Pulmonary artery endothelial cell (primary cell): ENCODE results near the gene FAM221A. TPM values are rescaled to one million over a fixed set of nuclear protein-coding genes. Genes with fewer than 3 reads are reported as not detected.
"Not testable (repeated sequence)": the region's sequence is repeated elsewhere in the genome, so short reads cannot be mapped to it uniquely, and the experiment has no call there.

Experiments used
- DNase-seq: peaks from one replicate; pipeline ENCODE4 v3.0.0-alpha.2; 2011; ENCODE audit warnings: low read depth, low spot score
- total RNA-seq: library from RNA; depleted of rRNA; stranded (reverse); fragments of >200 nt; gene quantifications from 2 replicates; pipeline ENCODE4 v1.2.3, GENCODE V29; 2014

The FAM221A gene
- 5.3 and 8.4 TPM in 2 replicates for total RNA-seq

- peak; percentile 37 for DNase-seq
Observed at GRCh38 chr7:23679898-23680413, at the start of gene FAM221A. TSS of gene FAM221A (plus strand) at chr7:23680199. CDS start at chr7:23680219, 20 bp downstream.

- no peak for DNase-seq
Observed at GRCh38 chr7:23633417-23633816, 46.6 kb upstream of the FAM221A start.

GRCh38 chr7:23645822-23646221, 34.2 kb upstream of the FAM221A start:
- DNase-seq, result no peak

- no peak for DNase-seq
Observed at GRCh38 chr7:23653942-23654341, 26.1 kb upstream of the FAM221A start.

GRCh38 chr7:23654508-23654907, 25.5 kb upstream of the FAM221A start:
- peak; percentile 2 for DNase-seq

DNA sequence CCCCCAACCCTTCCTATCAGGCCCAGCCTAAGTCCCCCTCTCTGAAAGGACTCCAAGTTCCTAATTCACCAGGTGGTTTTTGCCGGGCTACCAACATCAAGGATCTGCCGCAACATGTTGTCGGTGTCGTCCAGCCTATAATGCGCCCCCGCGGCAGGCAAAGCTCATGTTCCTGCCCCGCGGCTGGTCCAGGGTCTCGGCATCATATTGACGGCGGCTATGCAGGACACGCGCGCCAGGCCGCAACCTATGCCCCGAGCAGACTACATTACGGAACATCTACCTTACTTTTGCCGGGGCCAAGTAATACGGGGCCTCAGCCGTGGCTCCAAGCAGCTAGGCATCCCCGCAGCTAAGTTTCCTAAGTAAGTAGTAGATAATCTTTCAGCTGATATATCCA, 24.6 kb upstream of the FAM221A start:
- DNase-seq, result no peak

GRCh38 chr7:23658831-23659427, 21.1 kb upstream of the FAM221A start:
- DNase-seq, result no peak

DNA sequence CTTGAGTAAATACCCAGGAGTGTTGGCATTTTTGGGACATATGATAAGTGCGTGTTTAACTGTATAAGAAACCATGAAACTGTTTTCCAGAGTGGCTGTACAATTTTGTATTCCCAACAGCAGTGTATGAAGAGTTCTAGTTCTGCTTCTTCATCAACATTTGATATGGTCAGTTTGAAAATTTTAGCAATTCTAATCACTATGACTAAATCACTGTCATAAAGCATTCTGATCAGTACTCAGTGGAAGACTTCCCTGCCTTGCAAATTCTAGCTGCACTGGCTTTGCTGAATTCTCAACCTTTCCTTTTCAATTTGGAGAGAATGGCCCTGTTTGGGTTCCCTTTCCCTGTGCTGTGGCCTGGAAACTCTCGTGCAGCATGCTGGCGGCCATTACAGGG, 18.6 kb upstream of the FAM221A start:
- no peak for DNase-seq

DNA sequence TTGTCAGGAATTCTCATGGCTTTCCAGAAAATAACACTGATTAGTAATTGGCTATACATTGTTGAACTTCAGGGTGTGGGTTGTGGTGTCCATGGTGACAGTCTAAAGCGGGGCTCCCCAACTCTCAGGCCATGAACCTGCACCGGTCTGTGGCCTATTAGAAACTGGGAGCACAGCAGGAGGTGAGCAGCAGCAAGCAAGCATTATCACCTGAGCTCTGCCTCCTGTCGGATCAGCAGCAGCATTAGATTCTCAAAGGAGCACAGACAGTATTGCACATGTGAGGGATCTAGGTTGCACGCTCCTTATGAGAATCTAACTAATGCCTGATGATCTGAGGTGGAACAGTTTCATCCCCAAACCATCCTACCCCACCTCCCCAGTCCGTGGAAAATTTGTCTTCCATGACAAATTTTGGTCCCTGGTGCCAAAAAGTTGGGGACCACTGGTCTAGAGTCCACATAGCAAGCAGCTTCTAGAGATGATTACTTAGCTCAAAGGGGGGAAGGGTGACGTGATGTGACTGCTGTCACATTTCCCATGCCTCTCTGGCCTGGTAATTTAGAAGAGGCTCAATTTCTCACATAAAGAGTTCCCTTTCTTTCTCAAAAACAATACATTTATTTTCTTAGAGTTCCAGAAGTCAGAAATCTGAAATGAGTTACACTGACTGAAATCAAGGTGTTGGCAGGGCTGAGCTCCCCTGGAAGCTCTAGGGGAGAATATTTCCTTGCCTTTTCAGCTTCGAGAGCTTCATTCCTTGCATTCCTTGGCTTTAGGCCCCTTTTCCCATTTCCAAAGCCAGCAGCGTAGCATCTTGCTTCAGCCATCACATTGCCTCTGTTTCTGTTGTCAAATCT, 17.6 kb upstream of the FAM221A start:
- DNase-seq, result no peak

GRCh38 chr7:23662984-23663313, 17.1 kb upstream of the FAM221A start:
- no peak for DNase-seq

GRCh38 chr7:23664122-23664521, 15.9 kb upstream of the FAM221A start:
- no peak for DNase-seq

DNA sequence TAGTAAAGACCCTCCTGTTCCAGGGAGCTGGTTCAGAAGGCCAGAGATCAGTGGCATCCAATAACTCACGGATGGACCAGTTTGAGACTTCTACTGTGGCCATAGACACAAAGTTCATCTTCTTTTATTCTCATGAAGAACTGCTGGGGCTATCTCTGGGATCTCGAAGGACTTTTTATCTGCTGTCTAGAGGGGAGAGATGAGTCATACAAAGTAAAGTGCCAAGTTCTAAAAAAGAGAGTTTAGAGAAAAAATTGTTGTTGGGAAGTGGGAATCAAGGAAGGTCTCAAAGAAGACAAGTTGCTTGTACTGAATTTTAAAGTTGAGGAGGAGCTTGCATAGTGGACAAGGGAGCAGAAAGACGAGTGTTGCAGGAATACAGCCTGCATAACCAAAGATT, 8.0 kb upstream of the FAM221A start:
- DNase-seq, result no peak

DNA sequence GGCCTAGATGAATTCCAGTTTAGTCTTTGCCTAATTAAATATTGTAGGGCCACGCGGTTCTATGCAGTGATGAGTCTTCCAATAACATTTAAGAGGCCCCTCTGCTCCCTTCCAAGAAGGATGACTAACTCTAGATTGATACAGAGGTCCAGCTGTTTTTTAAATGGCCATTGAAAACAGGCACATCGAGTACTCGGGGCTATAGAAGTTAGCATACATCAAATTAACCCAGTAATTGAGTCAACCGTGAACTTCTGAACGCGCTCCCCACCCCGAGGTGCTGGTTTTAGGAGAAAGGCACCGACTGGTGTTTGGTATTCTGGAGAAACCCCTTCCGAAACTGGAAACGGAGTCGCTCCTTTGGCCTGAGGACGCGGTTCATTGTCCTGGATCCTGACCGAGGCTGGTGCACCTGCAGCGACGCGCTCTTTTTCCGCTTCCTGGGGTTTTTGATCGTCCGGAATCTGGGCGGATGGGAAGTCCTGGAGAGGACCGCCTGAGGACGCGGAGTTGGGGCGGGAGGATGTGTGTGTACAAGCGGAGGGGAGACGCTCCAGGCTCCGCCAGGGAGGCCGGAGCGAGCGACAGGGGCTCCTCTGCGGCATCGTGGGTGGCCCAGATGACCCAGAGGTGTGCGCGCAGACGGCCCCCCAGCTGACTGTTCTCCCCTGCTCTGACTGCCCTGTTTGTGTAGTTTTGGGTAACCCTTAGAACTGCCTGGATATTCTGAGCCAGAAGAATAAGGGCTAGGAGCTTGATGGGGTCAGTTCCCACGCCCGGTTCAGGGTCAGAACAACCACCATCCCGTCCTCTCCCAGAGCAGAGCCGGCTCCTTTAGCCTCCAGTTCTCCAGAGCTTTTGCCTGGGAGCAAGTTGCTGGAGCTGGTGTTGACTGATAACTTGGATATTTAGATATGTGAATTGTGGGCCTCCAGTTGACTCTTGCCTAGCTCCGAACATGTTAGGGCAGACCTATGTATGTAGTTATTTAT, 711 bp downstream of the FAM221A start:
- peak; percentile 24 for DNase-seq

GRCh38 chr7:23684041-23684440, 4.0 kb downstream of the FAM221A start:
- not testable (repeated sequence) for DNase-seq

DNA sequence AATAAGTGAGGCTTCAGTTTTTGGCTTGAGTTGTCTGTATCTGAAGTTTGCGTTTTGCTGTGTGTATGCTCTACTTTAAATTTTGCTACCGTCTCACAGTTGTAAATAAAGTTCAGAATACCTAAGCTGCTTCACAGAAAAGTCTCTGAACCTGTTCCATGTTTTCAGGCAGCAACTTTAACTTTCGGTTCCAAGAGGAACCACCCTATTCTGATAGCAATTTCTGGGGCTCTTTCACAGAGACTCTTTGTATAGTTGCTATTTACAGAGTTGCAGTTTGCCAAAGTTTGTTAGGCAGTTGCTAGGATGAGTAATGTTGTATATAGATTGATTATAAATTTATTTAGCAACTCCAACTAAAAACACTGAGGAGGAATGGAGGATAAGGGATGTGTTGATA, 5.7 kb downstream of the FAM221A start:
- no peak for DNase-seq

DNA sequence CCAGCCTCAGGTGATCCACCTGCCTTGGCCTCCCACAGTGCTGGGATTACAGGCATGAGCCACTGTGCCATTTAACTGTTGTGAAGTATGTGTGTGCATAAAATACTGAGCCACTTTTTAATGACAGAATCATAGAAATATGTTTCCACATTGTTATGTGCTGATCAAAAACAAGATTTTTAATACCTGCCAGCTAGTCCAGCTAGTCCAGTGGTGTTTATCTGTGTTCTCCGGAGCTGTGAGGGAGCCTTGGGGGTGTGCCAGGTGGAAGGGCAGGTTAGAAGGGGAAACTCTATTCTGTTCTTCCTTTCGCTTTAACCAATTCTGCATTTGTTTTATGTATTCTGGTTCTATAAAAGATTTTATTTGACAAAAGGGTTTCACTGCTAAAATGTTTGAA, 7.0 kb downstream of the FAM221A start:
- DNase-seq, result no peak

GRCh38 chr7:23689165-23689564, 9.2 kb downstream of the FAM221A start:
- no peak for DNase-seq

- no peak for DNase-seq
Observed at GRCh38 chr7:23691320-23691719, 11.3 kb downstream of the FAM221A start.

GRCh38 chr7:23693224-23693623, 13.2 kb downstream of the FAM221A start:
- DNase-seq, result no peak

GRCh38 chr7:23696916-23697441, 17.0 kb downstream of the FAM221A start:
- DNase-seq, result peak; percentile 29

GRCh38 chr7:23698822-23699221, 18.8 kb downstream of the FAM221A start:
- DNase-seq, result no peak
